Measurements from ENCODE around the gene BCAS4.

BCAS4 gene

GRCh38 chr20:50810063-50810462 is 15.2 kb downstream of the BCAS4 start:
- H3K9ac ChIP-seq = peak overlapping the region; percentile 64; the same call in 1 of the 2 replicates
- H3K4me1 ChIP-seq = peaks cover 84% of the 10 kb centered on the region
- TF ChIP-seq Cebpa-rat (IDR thresholded peaks at IDR 0.05) = no peak
- H3K36me3 ChIP-seq = peaks cover 26% of the 10 kb centered on the region; the same call in 1 of the 2 replicates
- H3K4me2 ChIP-seq = peak overlapping the region; percentile 95
- peak overlapping the region; percentile 48 for H3K4me3 ChIP-seq
- H3K27ac ChIP-seq = peak overlapping the region; percentile 79
- no peaks in the 10 kb centered on the region for H3K27me3 ChIP-seq
- H4K20me1 ChIP-seq = no peaks in the 10 kb centered on the region
- peaks cover 33% of the 10 kb centered on the region for H3K9me3 ChIP-seq

GRCh38 chr20:50810842-50811241 is 16.0 kb downstream of the BCAS4 start:
- Histone ChIP-seq H3K27ac (peak overlapping the region; percentile 79), H3K9me3 (peaks cover 33% of the 10 kb centered on the region), H3K27me3 (no peaks in the 10 kb centered on the region), H3K9ac (peak overlapping the region; percentile 64; the same call in 1 of the 2 replicates), H3K4me1 (peaks cover 84% of the 10 kb centered on the region), H3K4me2 (peak overlapping the region; percentile 95), H4K20me1 (no peaks in the 10 kb centered on the region), H3K4me3 (peak overlapping the region; percentile 48; the same call in 1 of the 2 replicates), H3K36me3 (peaks cover 26% of the 10 kb centered on the region; the same call in 1 of the 2 replicates)
- no peak for TF ChIP-seq Cebpa-rat (IDR thresholded peaks at IDR 0.05)

- no peak for TF ChIP-seq Cebpa-rat (IDR thresholded peaks at IDR 0.05)
- Histone ChIP-seq H3K4me2 (peak overlapping the region; percentile 95), H3K4me1 (peaks cover 93% of the 10 kb centered on the region), H3K9me3 (peaks cover 19% of the 10 kb centered on the region), H4K20me1 (no peaks in the 10 kb centered on the region), H3K27me3 (no peaks in the 10 kb centered on the region), H3K36me3 (peaks cover 13% of the 10 kb centered on the region; the same call in 1 of the 2 replicates), H3K27ac (peak overlapping the region; percentile 97), H3K9ac (peak overlapping the region; percentile 79), H3K4me3 (0 out of 2 replicates have a peak overlapping the region, but pooled peaks have one; percentile 6)
Observed at GRCh38 chr20:50813101-50813643, 18.3 kb downstream of the BCAS4 start.

- H4K20me1 ChIP-seq = no peaks in the 10 kb centered on the region
- no peaks in the 10 kb centered on the region for H3K27me3 ChIP-seq
- H3K36me3 ChIP-seq = peaks cover 8% of the 10 kb centered on the region; the same call in 1 of the 2 replicates
- peak overlapping the region; percentile 79 for H3K9ac ChIP-seq
- peak overlapping the region; percentile 97 for H3K27ac ChIP-seq
- TF ChIP-seq Cebpa-rat (IDR thresholded peaks at IDR 0.05) = no peak
- peaks cover 98% of the 10 kb centered on the region for H3K4me1 ChIP-seq
- H3K9me3 ChIP-seq = peaks cover 13% of the 10 kb centered on the region
- H3K4me3 ChIP-seq = 0 out of 2 replicates have a peak overlapping the region, but pooled peaks have one; percentile 6
- peak overlapping the region; percentile 95 for H3K4me2 ChIP-seq
Observed at GRCh38 chr20:50813801-50814200, 18.9 kb downstream of the BCAS4 start.

GRCh38 chr20:50814438-50815161 is 19.7 kb downstream of the BCAS4 start:
- no peaks in the 10 kb centered on the region for H4K20me1 ChIP-seq
- H3K4me2 ChIP-seq = peak overlapping the region; percentile 95
- H3K36me3 ChIP-seq = no peaks in the 10 kb centered on the region
- H3K4me3 ChIP-seq = peak overlapping the region; percentile 58
- H3K9me3 ChIP-seq = peaks cover 5% of the 10 kb centered on the region
- H3K4me1 ChIP-seq = peaks cover 99% of the 10 kb centered on the region
- peak overlapping the region; percentile 79 for H3K9ac ChIP-seq
- no peak for TF ChIP-seq Cebpa-rat (IDR thresholded peaks at IDR 0.05)
- H3K27ac ChIP-seq = peak overlapping the region; percentile 97
- H3K27me3 ChIP-seq = no peaks in the 10 kb centered on the region

GRCh38 chr20:50815162-50815989 is 20.5 kb downstream of the BCAS4 start:
- peak overlapping the region; percentile 97 for H3K27ac ChIP-seq
- no peaks in the 10 kb centered on the region for H4K20me1 ChIP-seq
- no peaks in the 10 kb centered on the region for H3K27me3 ChIP-seq
- H3K9me3 ChIP-seq = no peaks in the 10 kb centered on the region
- TF ChIP-seq Cebpa-rat (IDR thresholded peaks at IDR 0.05) = no peak
- peak overlapping the region; percentile 79 for H3K9ac ChIP-seq
- peak overlapping the region; percentile 95 for H3K4me2 ChIP-seq
- peak overlapping the region; percentile 58 for H3K4me3 ChIP-seq
- H3K36me3 ChIP-seq = 0 out of 2 replicates have a peak, but pooled peaks cover 5% of the 10 kb centered on the region
- H3K4me1 ChIP-seq = peaks cover 99% of the 10 kb centered on the region

- H3K9ac ChIP-seq = peak overlapping the region; percentile 79
- H3K27ac ChIP-seq = peak overlapping the region; percentile 97
- no peak for TF ChIP-seq Cebpa-rat (IDR thresholded peaks at IDR 0.05)
- H3K4me3 ChIP-seq = 0 out of 2 replicates have a peak overlapping the region, but pooled peaks have one; percentile 19
- H3K4me1 ChIP-seq = peaks cover 99% of the 10 kb centered on the region
- no peaks in the 10 kb centered on the region for H4K20me1 ChIP-seq
- H3K36me3 ChIP-seq = 0 out of 2 replicates have a peak, but pooled peaks cover 5% of the 10 kb centered on the region
- H3K27me3 ChIP-seq = no peaks in the 10 kb centered on the region
- no peaks in the 10 kb centered on the region for H3K9me3 ChIP-seq
- peak overlapping the region; percentile 95 for H3K4me2 ChIP-seq
Observed at GRCh38 chr20:50817776-50818172, 22.9 kb downstream of the BCAS4 start.

- Histone ChIP-seq H3K9ac (peak overlapping the region; percentile 79), H3K4me2 (peak overlapping the region; percentile 95), H4K20me1 (no peaks in the 10 kb centered on the region), H3K27me3 (no peaks in the 10 kb centered on the region), H3K4me1 (peaks cover 99% of the 10 kb centered on the region), H3K9me3 (no peaks in the 10 kb centered on the region; the same call in 1 of the 2 replicates), H3K27ac (peak overlapping the region; percentile 97), H3K36me3 (peaks cover 19% of the 10 kb centered on the region), H3K4me3 (no peak overlapping the region)
- no peak for TF ChIP-seq Cebpa-rat (IDR thresholded peaks at IDR 0.05)
Observed at GRCh38 chr20:50819349-50819748, 24.5 kb downstream of the BCAS4 start.

GRCh38 chr20:50820515-50821256 is 25.8 kb downstream of the BCAS4 start:
- Histone ChIP-seq H3K9ac (peak overlapping the region; percentile 79), H3K27ac (peak overlapping the region; percentile 97)
- TF ChIP-seq Cebpa-rat (IDR thresholded peaks at IDR 0.05) = no peak

More at GRCh38 chr20:50820515-50821256, 25.8 kb downstream of the BCAS4 start:
- H3K4me3 ChIP-seq = peak overlapping the region; percentile 52; the same call in 1 of the 2 replicates
- no peaks in the 10 kb centered on the region; the same call in 1 of the 2 replicates for H3K9me3 ChIP-seq
- peaks cover 98% of the 10 kb centered on the region for H3K4me1 ChIP-seq
- no peaks in the 10 kb centered on the region for H3K27me3 ChIP-seq
- H4K20me1 ChIP-seq = no peaks in the 10 kb centered on the region
- H3K36me3 ChIP-seq = peaks cover 32% of the 10 kb centered on the region
- H3K4me2 ChIP-seq = peak overlapping the region; percentile 95

Measured in BLaER1 (cell line).